ENCODE results near the gene CEND1.

Gene CEND1

GRCh38 chr11:811446-812245 lies 21.8 kb upstream of the CEND1 start:
- DNase-seq, result no peak

- no peak for DNase-seq
These were observed 20.2 kb upstream of the CEND1 start for GRCh38 chr11:810040-810567.

- DNase-seq, result peak; percentile 83
These were observed 19.6 kb upstream of the CEND1 start, which contains the start of gene RPLP2 for GRCh38 chr11:809287-810039. Gene RPLP2, plus strand, starts transcription at chr11:809967. Its CDS starts 268 bp downstream, at chr11:810235.

GRCh38 chr11:808427-809286 lies 18.8 kb upstream of the CEND1 start:
- DNase-seq, result no peak

- no peak for DNase-seq
These were observed 14.7 kb upstream of the CEND1 start for GRCh38 chr11:804599-804964.

GRCh38 chr11:803770-804598 lies 14.1 kb upstream of the CEND1 start:
- peak; percentile 61 for DNase-seq

- no peak for DNase-seq
These were observed 13.5 kb upstream of the CEND1 start for GRCh38 chr11:803467-803742.

- DNase-seq, result no peak
These were observed 13.0 kb upstream of the CEND1 start for GRCh38 chr11:802693-803466.

- no peak for DNase-seq
These were observed 12.2 kb upstream of the CEND1 start for GRCh38 chr11:802018-802617.

GRCh38 chr11:801097-801780 lies 11.3 kb upstream of the CEND1 start:
- no peak for DNase-seq

GRCh38 chr11:800473-800872 lies 10.6 kb upstream of the CEND1 start:
- no peak for DNase-seq

GRCh38 chr11:799641-800316 lies 9.9 kb upstream of the CEND1 start:
- DNase-seq, result no peak

GRCh38 chr11:798093-798713 lies 8.3 kb upstream of the CEND1 start, which contains the start of gene SLC25A22:
Gene SLC25A22, minus strand, starts transcription at chr11:798281. Its CDS starts 3,275 bp downstream, at chr11:795006.
- peak; percentile 26 for DNase-seq

GRCh38 chr11:797296-798092 lies 7.6 kb upstream of the CEND1 start:
- peak; percentile 23 for DNase-seq

GRCh38 chr11:796565-797295 lies 6.8 kb upstream of the CEND1 start:
- no peak for DNase-seq

- peak; percentile 50 for DNase-seq
These were observed 6.0 kb upstream of the CEND1 start for GRCh38 chr11:795634-796564.

Measured in DMS79 (cell line).